Fibroblast of skin of left quadriceps (primary cell): ENCODE measurements around the gene ACBD6.

Experiments used
- DNase-seq, 2 experiments: peaks; one replicate each; pipeline ENCODE4 v3.0.0-alpha.2; 2013; ENCODE audit warnings: low read depth in 2 of 2

The ACBD6 gene

DNA sequence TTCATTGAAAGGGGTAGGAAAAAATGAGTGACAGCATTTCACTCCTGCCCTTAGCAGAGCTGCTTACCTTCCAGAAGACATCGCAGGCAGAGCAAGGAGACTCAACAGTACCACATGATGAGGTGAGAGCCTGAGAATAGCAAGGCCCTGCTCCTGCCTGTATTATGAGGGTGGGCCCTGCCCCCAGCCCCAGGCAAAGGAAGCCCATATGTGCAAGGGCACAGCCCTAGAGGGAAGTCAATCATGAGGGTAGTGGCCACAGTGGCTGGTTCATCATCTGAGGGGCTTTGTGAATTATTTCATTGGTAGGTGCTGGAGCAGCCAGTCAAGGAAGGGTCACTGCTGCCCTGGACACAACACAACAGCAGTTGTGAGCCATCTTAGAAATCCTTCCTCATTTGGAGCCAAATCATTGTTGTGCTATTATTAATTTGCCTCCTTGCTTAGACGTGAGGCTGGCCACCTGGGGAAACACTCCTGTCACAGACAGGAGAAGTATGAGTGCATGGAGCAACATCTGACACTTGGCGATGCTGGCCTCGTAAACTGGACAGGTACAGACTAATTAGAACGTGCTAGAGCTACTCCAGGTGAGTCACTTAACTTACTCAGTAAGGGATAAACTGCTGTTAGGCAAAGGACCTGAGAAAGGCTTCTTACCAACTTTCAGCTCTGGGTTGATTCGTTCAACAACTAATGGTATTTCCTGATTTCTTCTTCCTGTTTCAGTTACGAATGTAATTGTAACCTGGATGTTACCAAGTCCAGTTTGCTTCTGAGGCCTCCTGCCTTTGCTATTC is 22.7 kb upstream of the ACBD6 start:
- DNase-seq: no peak

DNA sequence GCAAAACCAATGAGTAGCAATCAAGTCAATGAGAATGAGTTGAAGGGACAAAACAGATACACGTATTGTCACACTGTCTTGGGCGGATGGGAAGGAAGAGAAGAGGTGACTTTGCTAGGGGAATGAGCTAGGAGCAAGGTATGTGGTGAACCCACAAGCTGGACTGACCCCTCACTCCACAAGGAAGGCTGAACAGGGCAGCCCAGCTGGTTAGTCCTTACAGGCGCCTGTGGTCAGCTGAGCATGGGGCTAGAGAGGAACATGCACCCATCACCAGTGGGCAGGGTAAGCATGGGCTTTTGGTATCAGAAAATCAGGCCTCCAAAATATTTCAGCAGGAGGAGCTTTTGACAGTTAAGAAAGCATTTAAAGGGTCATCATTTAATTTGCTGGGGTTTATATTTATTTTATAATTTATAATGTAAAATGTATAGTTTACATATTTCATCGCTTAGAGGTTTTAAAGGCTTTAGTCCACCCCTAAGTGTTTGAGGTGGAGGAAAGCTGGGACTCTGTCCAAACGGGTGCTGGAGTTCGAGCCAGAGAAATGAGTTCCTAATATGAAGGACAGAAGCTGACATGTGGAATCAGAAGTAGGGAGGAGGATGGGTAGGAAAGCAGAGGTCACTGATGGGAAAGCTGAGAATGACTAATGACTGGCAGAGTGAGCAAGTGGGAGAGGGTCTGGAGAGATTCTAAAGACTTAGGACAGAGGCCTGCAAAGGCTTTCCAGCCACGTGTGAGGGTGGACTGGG is 22.0 kb upstream of the ACBD6 start:
- no peak for DNase-seq

DNA sequence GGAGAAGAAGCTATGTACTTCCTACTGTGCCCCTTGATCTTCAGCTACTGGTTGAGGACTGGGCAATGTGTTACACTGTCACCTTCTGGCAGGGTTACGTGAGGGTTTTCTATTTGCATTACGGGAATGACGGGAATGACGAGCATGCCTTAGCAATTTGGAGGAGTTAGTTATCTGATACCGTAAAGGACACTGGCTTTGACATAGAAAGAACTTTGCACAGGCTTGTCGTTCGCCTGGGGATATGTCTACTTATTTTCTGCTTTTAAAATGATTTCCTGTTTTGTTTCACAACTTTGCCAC is 19.8 kb upstream of the ACBD6 start:
- no peak for DNase-seq

DNA sequence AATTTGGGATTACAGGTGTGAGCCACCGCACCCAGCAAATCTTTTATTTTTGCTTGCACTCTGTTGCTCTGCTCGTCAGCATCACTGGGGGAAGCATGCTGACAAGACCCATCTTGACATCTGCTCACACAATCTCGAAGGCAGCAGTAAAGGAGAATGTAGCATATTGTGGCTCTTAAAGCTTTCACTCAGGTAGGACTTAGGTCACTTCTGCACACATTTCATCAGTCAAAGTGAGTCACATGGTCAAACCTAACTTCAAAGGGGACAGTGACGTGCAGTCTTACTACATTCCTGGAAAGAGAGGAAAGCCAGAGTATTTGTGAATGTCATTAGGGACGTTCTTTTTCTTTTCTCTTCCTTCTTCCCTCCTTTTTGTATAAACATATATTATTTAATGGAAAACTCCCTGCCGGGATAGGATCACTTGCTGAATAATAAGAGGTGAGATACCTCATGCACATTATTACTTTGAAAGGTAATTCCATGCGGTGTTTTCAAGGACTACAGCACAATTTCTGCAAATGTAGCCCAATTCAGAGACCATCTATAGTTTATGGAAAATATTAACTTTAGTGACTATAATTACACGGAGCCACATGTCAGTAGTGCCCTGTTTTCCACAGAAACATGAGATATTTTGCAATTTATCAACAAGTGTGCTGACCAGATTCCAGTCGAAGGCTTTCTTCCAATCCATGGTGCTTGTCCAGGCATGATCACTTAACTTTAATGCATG is 19.3 kb upstream of the ACBD6 start:
- no peak for DNase-seq

DNA sequence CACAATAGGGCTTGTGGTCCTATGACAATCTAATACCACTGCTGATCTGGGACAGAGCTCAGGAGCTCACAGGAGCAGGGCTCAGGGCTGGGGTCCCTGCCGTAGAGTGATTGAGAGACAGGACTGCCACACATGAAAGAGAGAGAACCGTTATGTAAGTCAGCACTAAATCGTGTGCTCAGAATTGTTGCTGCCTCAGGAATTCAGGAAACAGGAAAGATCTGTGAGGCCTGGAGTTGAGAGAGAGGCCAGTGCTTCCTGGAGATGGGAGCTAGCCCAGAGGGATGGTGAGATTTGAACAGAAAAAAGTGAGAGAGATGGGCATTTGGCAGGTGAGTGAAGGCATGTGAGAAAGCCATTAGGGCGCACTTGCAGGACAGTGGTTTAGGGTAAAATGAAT is 17.5 kb upstream of the ACBD6 start:
- no peak for DNase-seq

DNA sequence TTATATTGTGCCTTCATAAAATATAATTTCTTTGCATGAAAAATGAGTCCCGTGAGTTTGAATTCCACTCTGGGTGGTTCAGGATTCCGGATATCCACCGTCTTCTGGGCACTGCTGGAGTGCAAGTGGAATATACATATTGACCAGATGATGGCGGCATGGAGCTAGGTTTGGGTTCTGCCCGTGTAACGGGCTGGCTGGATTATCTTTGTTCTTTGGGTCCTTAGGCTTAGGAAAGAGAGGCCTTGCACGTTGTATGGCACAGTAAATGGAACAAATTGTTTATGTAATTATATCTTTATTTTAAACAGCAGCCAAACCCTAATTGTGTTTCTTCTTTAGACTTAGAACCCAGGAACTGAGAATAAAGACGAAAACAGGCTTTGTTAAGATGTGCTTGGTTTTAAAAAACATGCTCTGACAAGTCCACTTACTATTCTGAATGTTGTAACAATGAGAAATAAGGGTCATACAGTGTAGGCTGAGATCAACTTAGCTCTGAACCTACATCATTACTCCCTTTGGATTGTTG is 13.5 kb upstream of the ACBD6 start:
- peak; percentile 61 to 62 for DNase-seq

DNA sequence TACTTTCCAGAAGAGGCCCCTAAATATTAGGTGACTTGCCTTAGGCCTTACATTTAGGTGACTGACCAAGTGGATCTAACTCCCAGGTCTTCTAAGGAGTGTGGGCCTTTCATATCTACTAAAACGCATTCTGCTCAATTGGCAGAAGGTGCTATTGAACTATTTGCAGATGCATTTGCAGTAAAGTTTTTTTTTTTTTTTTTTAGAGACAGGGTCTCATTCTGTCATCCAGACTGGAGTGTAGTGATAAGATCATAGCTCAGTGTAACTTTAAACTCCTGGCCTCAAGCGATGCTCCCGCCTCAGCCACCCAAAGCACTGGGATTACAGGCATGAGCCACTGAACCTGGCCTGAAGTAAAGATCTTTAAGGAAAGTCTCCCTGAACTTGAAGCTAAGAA is 13.0 kb upstream of the ACBD6 start:
- DNase-seq: no peak

DNA sequence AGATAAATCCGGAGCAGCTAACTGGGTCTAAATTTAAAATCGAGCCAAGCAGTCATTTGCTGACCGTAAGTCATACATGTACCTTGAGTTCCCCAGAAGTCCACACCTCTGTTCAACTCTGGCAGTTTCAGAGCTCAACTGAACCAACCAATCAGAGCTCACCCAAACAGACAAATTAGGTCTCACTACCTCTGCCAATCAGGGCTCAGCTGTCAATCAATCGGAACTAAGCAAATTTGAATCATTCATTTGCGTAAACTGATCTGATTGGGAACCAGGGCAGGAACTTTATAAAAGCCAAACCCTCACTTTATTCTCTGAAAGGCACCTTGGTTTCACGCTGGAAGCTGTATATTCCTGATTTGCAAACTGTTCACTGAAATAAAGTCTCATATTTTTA is 11.2 kb upstream of the ACBD6 start:
- DNase-seq: no peak

DNA sequence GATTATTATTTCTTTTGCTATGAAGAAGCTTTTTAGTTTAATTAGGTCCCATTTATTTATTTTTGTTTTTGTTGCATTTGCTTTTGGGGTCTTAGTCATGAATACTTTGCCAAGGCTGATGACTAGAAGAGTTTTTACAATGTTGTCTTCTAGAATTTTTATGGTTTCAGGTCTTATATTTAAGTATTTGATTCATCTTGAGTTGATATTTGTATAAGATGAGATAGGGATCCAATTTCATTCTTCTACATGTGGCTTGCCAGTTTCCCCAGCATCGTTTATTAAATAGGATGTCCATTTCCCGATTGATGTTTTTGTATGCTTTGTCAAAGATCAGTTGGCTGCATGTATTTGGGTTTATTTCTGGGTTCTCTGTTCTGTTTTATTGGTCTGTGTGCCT is 8.5 kb upstream of the ACBD6 start:
- DNase-seq: no peak

DNA sequence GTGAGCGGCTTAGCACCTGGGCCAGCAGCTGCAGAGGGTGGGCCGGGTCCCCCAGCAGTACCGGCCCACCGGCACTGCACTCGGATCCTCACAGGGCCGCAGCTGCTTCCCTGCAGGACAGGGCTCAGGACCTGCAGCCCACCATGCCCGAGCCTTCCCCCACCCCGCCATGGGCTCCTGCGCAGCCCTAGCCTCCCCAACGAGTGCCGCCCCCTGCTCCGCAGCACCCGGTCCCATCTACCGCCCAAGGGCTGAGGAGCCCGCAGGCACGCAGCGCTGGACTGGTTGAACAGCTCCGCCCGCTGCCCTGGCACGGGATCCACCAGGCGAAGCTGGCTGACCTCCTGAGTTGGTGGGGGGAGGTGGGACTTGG is 6.3 kb upstream of the ACBD6 start:
- no peak for DNase-seq

DNA sequence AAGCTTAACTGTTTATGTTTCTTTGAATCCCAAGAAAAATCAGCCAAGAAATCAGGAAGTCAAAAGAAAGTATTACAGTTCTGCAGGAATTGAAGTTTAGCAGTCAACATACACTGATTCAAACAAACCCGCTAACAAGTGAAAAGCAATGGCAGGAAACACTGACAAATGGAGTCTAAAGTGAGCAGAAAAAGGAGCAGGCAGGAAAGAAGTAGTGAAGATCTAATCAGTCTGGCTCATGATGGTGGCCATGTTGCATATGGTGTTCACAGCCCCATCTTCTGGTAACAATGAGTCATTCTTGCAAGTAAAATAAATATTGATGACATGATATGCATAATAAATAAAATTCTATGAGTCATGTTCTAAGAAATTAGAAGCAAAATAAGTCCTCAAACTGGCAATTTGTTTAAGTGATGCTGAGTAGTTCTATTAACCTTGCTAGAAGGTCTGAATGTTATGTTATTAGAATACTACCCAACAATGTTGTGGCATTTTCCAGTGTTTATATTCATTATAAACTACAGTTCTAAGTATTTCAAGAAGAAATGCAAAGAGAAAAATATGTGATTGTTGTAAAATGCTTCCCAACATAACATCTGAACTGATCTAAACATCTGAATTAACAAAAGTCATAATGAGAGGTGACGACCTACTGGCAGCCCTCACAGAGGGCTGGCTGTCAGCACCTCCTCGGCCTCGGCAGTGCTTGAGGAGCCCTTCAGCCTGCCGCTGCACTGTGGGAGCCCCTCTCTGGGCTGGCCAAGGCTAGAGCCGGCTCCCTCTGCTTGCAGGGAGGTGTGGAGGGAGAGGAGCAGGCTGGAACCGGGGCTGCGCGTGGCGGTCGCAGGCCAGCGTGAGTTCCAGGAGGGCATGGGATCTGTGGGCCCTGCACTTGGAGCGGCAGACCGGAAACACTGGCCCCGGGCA is 5.7 kb upstream of the ACBD6 start:
- peak; percentile 24 to 30 for DNase-seq

DNA sequence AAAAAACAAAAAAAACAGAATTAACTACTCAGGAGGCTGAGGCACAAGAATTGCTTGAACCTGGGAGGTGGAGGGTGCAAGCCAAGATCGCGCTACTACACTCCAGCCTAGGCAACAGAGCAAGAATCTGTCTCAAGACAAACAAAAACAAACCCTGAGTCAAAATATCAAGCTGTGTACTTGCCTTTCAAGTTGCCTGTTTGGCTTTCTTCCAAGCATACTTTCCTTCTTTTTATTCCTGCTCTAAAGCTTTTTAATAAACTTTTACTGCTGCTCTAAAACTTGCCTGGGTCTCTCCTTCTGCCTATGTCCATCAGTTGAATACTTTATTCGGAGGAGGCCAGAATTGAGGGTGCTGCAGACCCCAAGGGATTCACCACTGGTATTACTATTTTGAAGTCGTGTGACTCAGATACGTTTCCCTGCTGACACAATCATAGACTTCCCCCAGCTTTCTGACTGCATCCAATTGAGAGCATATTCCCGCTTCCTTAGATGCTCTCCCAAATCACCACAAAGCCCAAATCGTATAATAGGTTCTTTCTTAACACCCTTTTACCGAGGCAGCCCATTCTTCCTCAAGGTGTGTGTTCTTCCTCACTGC is 3.5 kb upstream of the ACBD6 start:
- no peak for DNase-seq

DNA sequence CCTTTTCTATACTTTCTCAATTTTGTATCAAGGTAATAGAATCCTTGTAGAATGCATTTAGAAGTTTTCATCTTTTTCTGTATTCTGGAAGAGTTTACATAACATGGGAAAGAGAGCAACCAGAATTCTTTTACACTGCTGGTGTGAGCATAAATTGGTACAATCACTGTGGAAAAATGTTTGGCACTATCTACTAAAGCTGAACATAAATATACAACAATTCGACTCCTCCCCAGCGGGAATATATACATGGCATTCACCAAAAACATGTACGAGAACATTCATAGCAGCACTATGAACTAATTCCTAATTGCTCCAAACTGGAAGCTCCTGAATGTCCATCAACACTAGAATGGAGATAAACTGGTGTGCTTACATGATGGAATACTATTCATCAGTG is 1.8 kb upstream of the ACBD6 start:
- peak; percentile 26 to 37 for DNase-seq

DNA sequence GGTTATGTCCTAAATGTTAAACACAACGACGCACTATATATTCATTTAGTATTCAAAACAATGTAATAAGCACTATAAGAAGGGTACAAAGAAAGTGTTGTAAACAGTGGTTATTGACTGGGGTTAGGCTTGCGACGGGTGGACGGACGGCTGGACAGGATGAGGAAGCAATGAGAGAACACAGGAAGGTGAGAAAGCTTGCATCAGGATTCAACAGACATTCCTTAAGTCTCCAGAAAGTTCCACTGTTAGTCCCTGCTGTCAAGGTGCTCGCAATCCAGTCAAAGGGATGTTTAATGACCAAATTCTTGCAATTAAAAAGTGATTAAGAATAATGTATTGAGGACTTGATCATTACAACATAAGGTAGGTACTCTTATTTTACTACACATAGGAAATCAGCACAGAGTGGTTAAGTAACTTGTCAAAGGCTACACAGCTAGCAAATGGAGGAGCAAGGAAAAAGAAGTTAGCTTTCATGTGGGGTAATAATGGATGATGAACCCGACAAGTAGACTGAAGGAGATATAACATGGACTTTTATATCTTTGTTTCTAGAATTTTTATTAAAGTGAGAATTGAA is 994 bp upstream of the ACBD6 start:
- DNase-seq: no peak

DNA sequence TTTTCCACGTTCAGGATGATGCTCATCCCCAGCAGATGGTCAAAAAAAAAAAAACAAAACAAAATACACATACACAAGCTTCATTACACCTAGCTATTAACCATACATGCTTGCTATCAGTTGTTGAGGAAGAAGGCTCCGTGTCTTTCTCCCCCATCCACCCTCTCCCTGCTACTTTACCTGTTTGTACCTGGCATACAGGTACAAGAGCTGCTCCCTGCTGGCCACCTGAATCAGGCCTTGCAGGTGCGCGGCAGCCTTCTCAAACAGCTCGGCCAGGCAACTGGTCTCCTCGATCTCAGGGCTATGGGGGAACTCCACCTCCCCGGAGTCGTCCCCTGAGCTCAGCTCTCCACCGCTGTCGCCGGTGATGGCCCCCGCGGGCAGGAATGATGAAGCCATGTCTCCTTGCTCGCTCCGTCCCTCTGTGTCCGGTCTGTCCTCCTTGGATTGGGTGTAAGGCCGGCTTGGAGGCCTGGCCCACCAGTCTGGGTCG is 464 bp downstream of the ACBD6 start:
- DNase-seq: no peak

DNA sequence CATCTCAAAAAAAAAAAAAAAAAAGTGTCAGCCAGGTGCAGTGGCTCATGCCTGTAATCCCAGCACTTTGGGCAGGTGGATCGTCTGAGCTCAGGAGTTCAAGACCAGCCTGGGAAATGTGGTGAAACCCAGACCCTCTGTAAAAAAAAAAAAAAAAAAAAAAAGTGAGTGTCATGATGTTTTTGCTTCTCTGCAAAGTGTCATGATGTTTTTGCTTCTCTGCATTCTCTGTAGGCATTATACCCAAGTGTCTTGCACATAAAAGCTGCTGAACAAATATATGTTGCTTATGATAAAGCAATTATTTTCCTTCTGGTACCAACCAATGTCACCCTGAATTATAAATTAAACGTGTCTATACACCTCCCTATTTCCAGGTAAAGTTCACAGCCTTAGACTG is 1.7 kb downstream of the ACBD6 start:
- no peak for DNase-seq

DNA sequence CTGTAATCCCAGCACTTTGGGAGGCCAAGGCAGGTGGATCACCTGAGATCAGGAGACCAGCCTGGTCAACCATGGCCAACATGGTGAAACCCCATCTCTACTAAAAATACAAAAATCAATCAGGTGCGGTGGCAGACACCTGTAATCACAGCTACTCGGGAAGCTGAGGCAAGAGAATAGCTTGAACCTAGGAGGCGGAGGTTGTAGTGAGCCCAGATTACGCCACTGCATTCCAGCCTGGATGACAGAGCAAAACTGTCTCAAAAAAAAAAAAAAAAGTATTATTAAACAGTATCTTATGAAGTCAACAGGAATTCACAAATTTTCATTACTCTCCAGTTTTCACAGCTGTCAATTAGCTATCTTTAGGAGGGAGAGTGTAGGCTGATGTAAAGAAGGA is 3.8 kb downstream of the ACBD6 start:
- DNase-seq: no peak

DNA sequence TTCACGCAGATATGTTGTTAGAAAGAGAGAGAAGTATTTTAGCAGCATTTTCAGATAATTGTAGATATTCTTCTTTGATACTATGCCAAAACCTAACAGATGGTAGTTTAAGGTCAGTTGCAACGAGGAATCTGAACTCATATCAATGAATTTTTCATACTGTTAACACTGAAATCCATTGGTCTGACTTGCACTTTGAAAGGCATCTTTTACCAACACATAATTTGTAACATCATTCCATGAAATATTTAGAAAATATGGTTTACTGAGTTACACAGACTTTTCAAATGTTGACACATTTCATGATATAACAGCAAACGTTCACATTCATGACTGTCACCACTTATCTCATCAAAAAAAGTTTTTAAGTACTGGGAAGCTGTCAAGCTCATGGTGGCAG is 4.6 kb downstream of the ACBD6 start:
- DNase-seq: no peak

DNA sequence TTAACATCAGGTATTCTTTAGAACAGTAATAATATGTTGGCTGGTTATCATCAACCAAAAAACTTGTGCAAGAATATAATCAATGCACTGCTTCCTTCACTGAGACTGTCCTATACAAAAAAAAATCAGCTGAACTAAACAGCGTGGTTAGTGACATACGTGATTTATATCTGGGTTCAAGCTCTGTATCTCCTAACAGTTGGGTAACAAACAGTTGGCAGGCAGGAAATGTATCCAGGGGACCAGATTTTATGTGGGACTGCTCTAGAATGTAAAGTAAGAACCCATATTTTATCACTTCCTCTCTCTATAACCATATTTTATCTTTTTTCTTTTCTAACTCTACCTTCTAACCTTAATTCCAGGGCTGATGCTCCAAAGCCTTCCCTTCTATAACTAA is 8.0 kb downstream of the ACBD6 start:
- no peak for DNase-seq

DNA sequence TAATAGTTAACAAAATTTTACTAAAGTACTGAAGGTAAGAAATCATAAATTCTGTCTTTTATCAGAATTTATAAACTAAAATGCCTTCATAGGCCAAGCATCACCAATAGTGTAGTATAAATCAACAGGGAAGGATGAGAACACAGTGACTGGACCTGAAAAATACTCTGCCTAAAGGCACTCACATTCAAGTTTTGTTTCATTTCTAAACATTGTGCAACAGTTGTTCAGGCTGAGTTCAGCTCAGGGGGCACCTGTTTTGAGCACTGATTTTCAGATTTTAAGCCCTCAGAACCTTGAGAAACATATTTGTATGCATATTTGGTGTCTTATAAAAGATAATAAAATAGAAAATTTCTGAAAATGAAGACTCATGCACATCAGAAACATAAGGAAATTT is 12.4 kb downstream of the ACBD6 start:
- DNase-seq: no peak

DNA sequence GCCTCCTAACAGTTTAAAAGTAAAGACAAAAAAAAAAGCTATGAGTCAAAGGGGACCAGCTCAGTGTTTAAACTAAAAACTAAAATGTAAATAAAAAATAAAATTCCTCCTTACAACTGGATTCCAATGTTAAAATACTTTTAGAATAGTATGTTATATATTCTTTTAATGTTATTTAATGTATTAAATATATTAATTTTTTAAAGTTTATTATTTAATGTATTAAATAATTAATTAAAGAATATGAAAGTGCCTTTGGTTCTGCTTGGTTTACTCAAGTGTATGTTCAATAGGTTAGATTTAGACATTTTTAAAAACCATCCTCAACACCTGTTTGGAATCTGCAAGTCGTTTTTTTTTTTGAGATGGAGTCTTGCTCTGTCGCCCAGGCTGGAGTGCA is 13.1 kb downstream of the ACBD6 start:
- no peak for DNase-seq
